ENCODE data around the gene INTS2. TPM values are rescaled to one million over a fixed set of nuclear protein-coding genes. Genes with fewer than 3 reads are reported as not detected.

Gene INTS2
- total RNA-seq, 1 experiment from 2014 or later, result 20.8 TPM

GRCh38 chr17:61907361-61907760 lies 20.4 kb downstream of the INTS2 start:
- no peaks in the 10 kb centered on the region for H3K27me3 ChIP-seq (ENCODE audit: insufficient read depth, low read length)
- TF ChIP-seq CTCF (conservative IDR thresholded peaks at IDR 0.05), result no peak

More at GRCh38 chr17:61907361-61907760, 20.4 kb downstream of the INTS2 start:
- H3T11ph ChIP-seq (ENCODE audit: low read length), result no peak overlapping the region
- no peak overlapping the region for H3K56ac ChIP-seq (ENCODE audit: insufficient read length, low read depth, low read length)
- no peaks in the 10 kb centered on the region for H3K4me1 ChIP-seq (ENCODE audit: insufficient read depth, low read length)
- H3K23ac ChIP-seq (ENCODE audit: insufficient read length, low read depth, low read length), result no peak overlapping the region
- H3K27ac Mint-ChIP-seq, result peak overlapping the region in 1 of 3 experiments; percentile 33; a peak in 1 of 7 replicates
- H3K4ac ChIP-seq (ENCODE audit: low read depth, low read length), result no peak overlapping the region
- no peaks in the 10 kb centered on the region for H3K23me2 ChIP-seq (ENCODE audit: insufficient read length, low read depth, low read length, poor library complexity, severe bottlenecking)
- H3K79me2 ChIP-seq (ENCODE audit: insufficient read depth, low read length), result no peaks in the 10 kb centered on the region
- no peak for DNase-seq
- no peaks in the 10 kb centered on the region for H3K4me1 Mint-ChIP-seq
- H2BK12ac ChIP-seq (ENCODE audit: insufficient read length, low read depth, low read length), result no peak overlapping the region
- no peak overlapping the region for H2AK5ac ChIP-seq (ENCODE audit: insufficient read length, low read length)
- no peaks in the 10 kb centered on the region for H3K9me3 ChIP-seq (ENCODE audit: control insufficient read depth, low read depth, low read length)
- no peak overlapping the region for H3K4me2 ChIP-seq (ENCODE audit: insufficient read depth, insufficient read length, low read length)
- H3K14ac ChIP-seq (ENCODE audit: insufficient read depth, low read length), result no peak overlapping the region
- H2BK20ac ChIP-seq (ENCODE audit: low read depth, low read length, poor library complexity, severe bottlenecking), result no peak overlapping the region
- H3K9me3 Mint-ChIP-seq, result no peaks in the 10 kb centered on the region
- H3K9ac ChIP-seq (ENCODE audit: extremely low read depth, insufficient read length, low read length), result no peak overlapping the region
- H3K27ac ChIP-seq (ENCODE audit: insufficient read length, low read depth, low read length), result no peak overlapping the region
- H3K36me3 Mint-ChIP-seq (ENCODE audit: insufficient read depth in 1 of 3, low read depth in 3 of 3), result peaks cover 17 to 53% (median 49%) of the 10 kb centered on the region in 3 experiments; a peak in 6 of 7 replicates
- no peaks in the 10 kb centered on the region for H4K20me1 ChIP-seq (ENCODE audit: control insufficient read depth, insufficient read depth, insufficient read length)
- H2BK5ac ChIP-seq (ENCODE audit: insufficient read length, low read length), result no peak overlapping the region
- H4K8ac ChIP-seq (replicated peaks; ENCODE audit: insufficient read length, low read depth, low read length), result no peak overlapping the region
- no peak overlapping the region for H2AFZ ChIP-seq (ENCODE audit: low read length)
- no peak overlapping the region for H3K18ac ChIP-seq (ENCODE audit: insufficient read length, low read depth, low read length)
- no peaks in the 10 kb centered on the region for H3K79me1 ChIP-seq (ENCODE audit: insufficient read depth, low read depth, low read length, poor library complexity, severe bottlenecking)
- no peak overlapping the region for H2BK120ac ChIP-seq (ENCODE audit: low read depth, low read length, poor library complexity, severe bottlenecking)
- no peak overlapping the region for H3K4me3 Mint-ChIP-seq
- no peak overlapping the region for H2BK15ac ChIP-seq (ENCODE audit: low read depth, low read length)
- WGBS (ENCODE audit: extremely low coverage, insufficient read length, low lambda C conversion rate), result no CpG with 5 or more reads among the region's 5 CpGs
- H4K5ac ChIP-seq (ENCODE audit: insufficient read length, low read depth, low read length), result no peak overlapping the region
- H4K91ac ChIP-seq (ENCODE audit: insufficient read length, low read depth, low read length), result no peak overlapping the region
- no peaks in the 10 kb centered on the region for H3K27me3 Mint-ChIP-seq (ENCODE audit: low read depth)
